HG03060 (cell line): ENCODE measurements around the gene UPF2.

Experiments used
- ATAC-seq: cut with Tn5 transposase; IDR thresholded peaks from one replicate; pipeline ENCODE4 v1.9.1; 2021; ENCODE audit warnings: low read depth, moderate number of reproducible peaks; ENCODE audit not compliant: unreplicated experiment

Gene UPF2

GRCh38 chr10:11962176-11962575 lies 80.4 kb downstream of the UPF2 start:
- ATAC-seq, result no peak

GRCh38 chr10:11961771-11962170 lies 80.8 kb downstream of the UPF2 start:
- ATAC-seq, result no peak

- no peak for ATAC-seq
These were observed 82.6 kb downstream of the UPF2 start for GRCh38 chr10:11959966-11960365.

- ATAC-seq, result no peak
These were observed 83.7 kb downstream of the UPF2 start for GRCh38 chr10:11958956-11959355.

- no peak for ATAC-seq
These were observed 90.9 kb downstream of the UPF2 start for GRCh38 chr10:11951695-11952094.

- ATAC-seq, result no peak
These were observed 92.1 kb downstream of the UPF2 start for GRCh38 chr10:11950325-11951018.

GRCh38 chr10:11949152-11949551 lies 93.5 kb downstream of the UPF2 start:
- no peak for ATAC-seq

- ATAC-seq, result no peak
These were observed 96.0 kb downstream of the UPF2 start for GRCh38 chr10:11946652-11947051.

GRCh38 chr10:11936389-11937152 lies 106.0 kb downstream of the UPF2 start:
- no peak for ATAC-seq

GRCh38 chr10:11934262-11934661 lies 108.3 kb downstream of the UPF2 start:
- no peak for ATAC-seq

GRCh38 chr10:11933577-11934223 lies 108.9 kb downstream of the UPF2 start:
- ATAC-seq, result no peak

GRCh38 chr10:11931038-11931437 lies 111.6 kb downstream of the UPF2 start:
- ATAC-seq, result no peak

GRCh38 chr10:11930312-11930978 lies 112.2 kb downstream of the UPF2 start:
- ATAC-seq, result no peak

GRCh38 chr10:11927746-11928145 lies 114.9 kb downstream of the UPF2 start:
- no peak for ATAC-seq

- no peak for ATAC-seq
These were observed 120.7 kb downstream of the UPF2 start for GRCh38 chr10:11921800-11922392.

GRCh38 chr10:11919271-11919670 lies 123.3 kb downstream of the UPF2 start:
- ATAC-seq, result no peak

- no peak for ATAC-seq
These were observed 124.2 kb downstream of the UPF2 start for GRCh38 chr10:11918384-11918783.

GRCh38 chr10:11913079-11913641 lies 129.4 kb downstream of the UPF2 start:
- no peak for ATAC-seq

- ATAC-seq, result no peak
These were observed 132.5 kb downstream of the UPF2 start for GRCh38 chr10:11910102-11910501.

- no peak for ATAC-seq
These were observed 133.0 kb downstream of the UPF2 start for GRCh38 chr10:11909618-11910017.
